Melanocyte of skin (primary cell): ENCODE results near the gene NOS1AP. TPM values are rescaled to one million over a fixed set of nuclear protein-coding genes. Genes with fewer than 3 reads are reported as not detected.

ENCODE experiments used
- small RNA-seq, 2 donors: library from RNA; depleted of rRNA; stranded (forward); fragments of <200 nt; gene quantifications; one replicate each; pipeline ENCODE3, GENCODE V24; 2012
- total RNA-seq, 2 donors: library from RNA; depleted of rRNA; stranded (reverse); fragments of >200 nt; gene quantifications; 2 replicates each; pipeline ENCODE4 v1.2.3, GENCODE V29; 2012

NOS1AP gene
- total RNA-seq: under 1 TPM in 1 of 2 donors, not detected in 1; under 0.01 TPM

DNA sequence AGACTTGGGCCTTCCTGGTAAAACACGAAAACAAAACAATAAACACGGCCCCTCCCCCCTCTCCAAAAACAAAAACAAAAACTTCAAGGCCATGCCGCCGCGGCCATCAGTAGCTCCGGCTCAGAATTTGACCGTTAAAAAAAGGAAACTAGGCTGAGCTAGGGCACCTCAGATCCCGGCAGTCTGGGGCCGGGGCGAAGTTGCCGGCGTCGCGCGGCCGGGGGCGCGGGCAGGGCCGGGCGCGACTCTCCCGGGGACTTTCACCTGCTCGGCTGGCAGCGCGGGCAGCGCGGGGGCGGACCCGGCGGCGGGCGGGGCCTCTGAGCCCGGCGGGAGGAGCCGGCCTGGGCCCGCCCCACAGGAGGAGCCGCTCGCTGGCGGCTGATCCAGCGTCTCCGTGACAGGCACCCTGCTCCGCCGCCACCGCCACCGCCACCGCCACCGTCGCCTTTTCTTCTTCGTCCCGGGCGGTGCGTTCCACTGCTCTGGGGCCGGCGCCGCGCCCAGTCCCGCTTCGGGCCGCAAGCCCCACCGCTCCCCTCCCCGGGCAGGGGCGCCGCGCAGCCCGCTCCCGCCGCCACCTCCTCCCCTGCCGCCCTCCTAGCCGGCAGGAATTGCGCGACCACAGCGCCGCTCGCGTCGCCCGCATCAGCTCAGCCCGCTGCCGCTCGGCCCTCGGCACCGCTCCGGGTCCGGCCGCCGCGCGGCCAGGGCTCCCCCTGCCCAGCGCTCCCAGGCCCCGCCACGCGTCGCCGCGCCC is at the start of gene NOS1AP:
Gene NOS1AP, plus strand, starts transcription at position 358 of the 760 bp plus-strand sequence. CDS start 487 bp downstream, outside the sequence.

DNA sequence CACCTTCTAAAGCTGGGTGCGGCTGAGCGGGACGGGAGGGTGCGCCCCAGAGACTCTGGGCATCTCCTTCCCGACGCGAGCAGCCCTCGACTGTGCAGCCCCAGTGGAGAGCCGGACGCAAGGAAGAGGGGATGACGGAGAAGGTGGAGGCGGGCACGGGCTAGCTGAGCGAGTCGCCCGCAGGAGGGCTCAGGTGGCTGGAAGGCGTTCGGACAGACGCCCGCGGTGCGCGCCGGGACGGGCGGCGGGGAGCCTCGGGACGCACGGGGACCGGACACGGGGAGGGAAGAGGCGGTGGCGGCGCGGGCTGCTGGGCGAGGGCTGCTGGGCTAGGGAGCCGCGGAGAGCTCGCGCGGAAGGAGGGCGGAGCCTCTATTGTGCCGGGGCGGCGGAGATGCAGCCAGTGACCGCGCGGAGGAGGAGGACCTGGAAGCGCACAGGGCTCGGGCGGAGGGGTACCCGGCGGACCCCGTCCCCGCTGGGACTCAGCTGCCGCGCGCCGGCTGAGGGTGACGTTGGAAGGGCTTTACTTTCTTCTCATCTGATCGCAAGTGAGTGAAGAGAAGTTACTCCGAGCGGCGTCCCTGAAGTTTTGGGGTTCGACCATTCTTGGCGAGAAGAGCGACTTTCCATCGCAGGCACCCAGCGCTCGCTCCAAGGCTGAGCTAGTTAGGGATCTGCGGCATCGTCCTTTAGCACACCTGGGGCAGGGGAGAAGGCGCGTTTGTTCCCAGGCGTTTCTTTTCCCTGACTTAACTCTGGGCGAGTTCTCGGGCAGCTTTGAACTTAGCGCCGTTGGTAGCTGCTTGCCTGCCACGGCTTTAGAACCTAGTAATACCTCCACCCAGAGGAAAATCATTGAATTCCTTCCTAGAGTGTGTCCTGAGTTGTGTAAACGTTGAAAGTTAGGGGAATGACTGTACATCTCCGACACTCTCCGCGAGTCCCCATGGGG is 45.7 kb upstream of the NOS1AP start, which contains the start of gene OLFML2B:
Gene OLFML2B, minus strand, starts transcription at position 323 of the 955 bp plus-strand sequence. CDS start 439 bp downstream, outside the sequence.

DNA sequence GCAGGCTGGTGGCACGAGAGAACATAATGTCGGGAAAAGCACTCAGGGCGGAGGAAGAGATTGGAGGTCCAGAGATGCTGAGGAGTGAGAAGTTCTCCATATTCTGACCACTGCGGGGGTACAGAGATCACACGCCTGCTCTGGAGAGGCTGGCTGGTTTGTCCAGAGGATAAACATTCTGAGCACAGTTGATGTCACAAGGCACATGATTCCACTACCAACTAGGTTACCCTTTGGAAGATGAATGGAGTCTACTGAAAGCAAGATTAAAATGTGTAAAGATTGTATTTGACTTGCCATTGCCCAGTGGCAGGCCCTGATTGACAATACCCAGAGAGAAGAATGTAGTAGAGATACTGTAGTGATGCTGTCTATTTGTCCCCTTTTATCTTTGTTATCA is 307.2 kb downstream of the NOS1AP start, which contains the start of gene SPATA46:
Gene SPATA46, minus strand, starts transcription at position 164 of the 400 bp plus-strand sequence. Its CDS starts 64 bp downstream, at position 100.

DNA sequence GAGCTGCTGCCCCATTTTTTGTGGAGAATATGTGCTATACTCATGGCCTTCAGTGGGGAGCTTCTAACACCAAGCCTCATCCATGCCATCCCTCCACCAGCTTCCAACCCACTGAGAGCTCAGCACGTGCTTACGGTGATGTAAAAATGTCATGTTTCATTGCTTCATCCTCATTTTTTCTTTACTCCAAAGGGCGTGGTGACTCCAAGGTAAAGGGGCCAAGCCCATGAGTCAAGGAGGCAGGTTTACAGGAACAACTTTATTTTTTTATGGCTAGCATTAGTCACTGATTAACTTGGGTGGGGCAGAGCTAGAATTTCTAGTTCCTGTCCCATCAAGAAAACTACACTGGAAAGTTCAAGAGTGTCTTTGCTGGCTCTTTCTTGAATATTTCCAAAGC is 311.9 kb downstream of the NOS1AP start, which contains the start of gene C1orf226:
Gene C1orf226, plus strand, starts transcription at position 346 of the 400 bp plus-strand sequence. CDS start 174 bp downstream, outside the sequence.

DNA sequence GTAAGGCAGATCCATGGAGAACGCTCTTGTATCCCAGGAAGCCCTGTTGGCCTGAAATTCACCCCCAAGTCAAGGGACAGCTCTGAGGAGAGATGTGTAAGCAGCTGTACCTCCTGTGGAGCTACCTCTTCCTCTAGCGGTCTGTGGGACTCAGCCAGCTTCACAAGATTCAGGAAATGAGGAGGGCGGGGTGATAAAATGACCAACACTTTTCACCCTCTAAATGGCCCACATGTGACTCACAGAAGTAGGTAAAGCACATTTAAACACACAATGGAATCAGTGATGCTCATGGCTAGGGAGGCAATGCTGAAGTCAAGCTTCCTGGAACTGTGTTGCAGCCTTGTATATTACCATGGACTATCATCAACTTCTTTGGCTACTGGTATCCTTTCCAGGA is 342.5 kb downstream of the NOS1AP start, which contains the start of gene SH2D1B:
Gene SH2D1B, minus strand, starts transcription at position 135 of the 400 bp plus-strand sequence. Its CDS starts 120 bp downstream, at position 15.

Small RNAs within 50 kb of the gene (small RNA-seq; reads per million reads assigned to genes)
- 0 reads per million in 2 donors for gene MIR4654
- gene MIR556: 0 reads per million in 2 donors
- 0 reads per million in 2 donors for gene RNA5SP61

Other genes with a start within 250 kb of the NOS1AP start
- gene OLFML2B, start 45.8 kb upstream of the NOS1AP start, total RNA-seq: 1 to 10 TPM; 2.4 to 5.7 TPM